MM.1S (cell line): ENCODE measurements around the gene GJA10.

ENCODE experiments used
- EZH2 ChIP-seq: fragments of 300-600 bp; sonication (generic); optimal IDR thresholded peaks from 2 replicates; pipeline ENCODE3; 2017; ENCODE audit warnings: low read depth, mild to moderate bottlenecking, antibody characterized with exemption, low read length, mixed read lengths
- EZH2phosphoT487 ChIP-seq: fragments of 300-600 bp; sonication (generic); IDR thresholded peaks from 2 replicates; pipeline ENCODE4 v1.6.1; 2018; ENCODE audit warnings: antibody characterized with exemption, low read length
- TF ChIP-seq, protein P1 (sequence below): fragments of 300-600 bp; sonication (generic); IDR thresholded peaks from 2 replicates; pipeline ENCODE4 v1.5.1; 2016; ENCODE audit warnings: antibody characterized with exemption, low read length, mixed read lengths

GRCh38 chr6:89888871-89889270 is 5.4 kb upstream of the GJA10 start:
- TF ChIP-seq, protein P1, sequence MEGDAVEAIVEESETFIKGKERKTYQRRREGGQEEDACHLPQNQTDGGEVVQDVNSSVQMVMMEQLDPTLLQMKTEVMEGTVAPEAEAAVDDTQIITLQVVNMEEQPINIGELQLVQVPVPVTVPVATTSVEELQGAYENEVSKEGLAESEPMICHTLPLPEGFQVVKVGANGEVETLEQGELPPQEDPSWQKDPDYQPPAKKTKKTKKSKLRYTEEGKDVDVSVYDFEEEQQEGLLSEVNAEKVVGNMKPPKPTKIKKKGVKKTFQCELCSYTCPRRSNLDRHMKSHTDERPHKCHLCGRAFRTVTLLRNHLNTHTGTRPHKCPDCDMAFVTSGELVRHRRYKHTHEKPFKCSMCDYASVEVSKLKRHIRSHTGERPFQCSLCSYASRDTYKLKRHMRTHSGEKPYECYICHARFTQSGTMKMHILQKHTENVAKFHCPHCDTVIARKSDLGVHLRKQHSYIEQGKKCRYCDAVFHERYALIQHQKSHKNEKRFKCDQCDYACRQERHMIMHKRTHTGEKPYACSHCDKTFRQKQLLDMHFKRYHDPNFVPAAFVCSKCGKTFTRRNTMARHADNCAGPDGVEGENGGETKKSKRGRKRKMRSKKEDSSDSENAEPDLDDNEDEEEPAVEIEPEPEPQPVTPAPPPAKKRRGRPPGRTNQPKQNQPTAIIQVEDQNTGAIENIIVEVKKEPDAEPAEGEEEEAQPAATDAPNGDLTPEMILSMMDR: no peak
- TF ChIP-seq EZH2 (no peak), EZH2phosphoT487 (no peak)
